Umbilical cord (tissue), 2 donors: ENCODE data around the gene NTM. TPM values are rescaled to one million over a fixed set of nuclear protein-coding genes. Genes with fewer than 3 reads are reported as not detected.
"Not testable (repeated sequence)": the region's sequence is repeated elsewhere in the genome, so short reads cannot be mapped to it uniquely, and the experiment has no call there.

Source experiments
- DNase-seq: peaks from one replicate; pipeline ENCODE4 v3.0.0-alpha.2; 2015; ENCODE audit warnings: low spot score
- total RNA-seq: library from RNA; depleted of rRNA; stranded (reverse); fragments of >200 nt; gene quantifications from one replicate; pipeline ENCODE4 v1.2.3, GENCODE V29; 2014; ENCODE audit warnings: low replicate concordance; ENCODE audit not compliant: insufficient read depth

NTM gene
- total RNA-seq, 1 donor from 2014 or later = 8.9 TPM

- no peak for DNase-seq
Measured at GRCh38 chr11:131667566-131667965, 297.2 kb downstream of the NTM start.

- no peak for DNase-seq
Measured at GRCh38 chr11:131668500-131669400, 298.3 kb downstream of the NTM start.

GRCh38 chr11:131669401-131669780 is 299.0 kb downstream of the NTM start:
- no peak for DNase-seq

GRCh38 chr11:131670876-131671275 is 300.5 kb downstream of the NTM start:
- DNase-seq = no peak

GRCh38 chr11:131671320-131671719 is 300.9 kb downstream of the NTM start:
- DNase-seq = no peak

GRCh38 chr11:131671734-131672133 is 301.3 kb downstream of the NTM start:
- no peak for DNase-seq

- DNase-seq = no peak
Measured at GRCh38 chr11:131672191-131672590, 301.8 kb downstream of the NTM start.

GRCh38 chr11:131674051-131674755 is 303.8 kb downstream of the NTM start:
- DNase-seq = peak; percentile 94

- DNase-seq = no peak
Measured at GRCh38 chr11:131675121-131675888, 304.9 kb downstream of the NTM start.

GRCh38 chr11:131677828-131678470 is 307.5 kb downstream of the NTM start:
- no peak for DNase-seq

GRCh38 chr11:131678658-131679340 is 308.4 kb downstream of the NTM start:
- no peak for DNase-seq

- DNase-seq = not testable (repeated sequence)
Measured at GRCh38 chr11:131680448-131680847, 310.0 kb downstream of the NTM start.

- DNase-seq = no peak
Measured at GRCh38 chr11:131681920-131682319, 311.5 kb downstream of the NTM start.

- DNase-seq = no peak
Measured at GRCh38 chr11:131682373-131683015, 312.1 kb downstream of the NTM start.

GRCh38 chr11:131683131-131683530 is 312.7 kb downstream of the NTM start:
- DNase-seq = no peak

- DNase-seq = no peak
Measured at GRCh38 chr11:131683666-131684065, 313.3 kb downstream of the NTM start.

- DNase-seq = no peak
Measured at GRCh38 chr11:131684111-131685060, 314.0 kb downstream of the NTM start.

GRCh38 chr11:131685206-131685605 is 314.8 kb downstream of the NTM start:
- DNase-seq = no peak

- no peak for DNase-seq
Measured at GRCh38 chr11:131685906-131686305, 315.5 kb downstream of the NTM start.
